ENCODE measurements around the gene DOCK1. TPM values are rescaled to one million over a fixed set of nuclear protein-coding genes. Genes with fewer than 3 reads are reported as not detected.

Gene DOCK1
- total RNA-seq, 1 donor from 2014 or later, result 52.7 TPM

DNA sequence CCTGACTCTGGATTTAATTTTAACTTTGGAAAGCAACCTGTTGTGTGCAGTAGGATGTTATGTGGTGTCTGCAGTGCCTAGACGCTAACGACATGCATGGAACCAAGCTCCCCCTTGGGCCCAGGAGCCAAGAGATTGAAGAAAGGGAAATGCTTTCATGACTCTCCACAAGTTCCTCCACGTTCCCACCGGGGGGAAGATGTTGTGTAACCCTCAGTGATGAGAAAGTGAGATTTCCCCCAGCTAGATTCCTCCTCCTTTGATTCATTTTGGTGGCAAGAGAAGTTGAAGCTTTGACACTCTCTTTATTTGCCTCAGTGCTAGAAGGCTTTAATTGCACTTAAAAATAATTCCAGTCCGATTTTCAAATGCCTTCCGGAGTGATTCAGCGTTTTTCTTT is 449.0 kb downstream of the DOCK1 start:
- no peaks in the 10 kb centered on the region for H3K27me3 ChIP-seq (ENCODE audit: control insufficient read depth in 3 of 3, insufficient read depth in 3 of 3, low read length in 3 of 3)
- H3K4me3 ChIP-seq (ENCODE audit: low read length in 3 of 3), result no peak overlapping the region
- H3K4me1 ChIP-seq (ENCODE audit: control insufficient read depth in 3 of 3, insufficient read depth in 3 of 3, low read length in 3 of 3), result no peaks in the 10 kb centered on the region
- H3K9ac ChIP-seq (ENCODE audit: low read depth in 1 of 3, low read length in 3 of 3), result no peak overlapping the region
- H3K36me3 ChIP-seq (ENCODE audit: control insufficient read depth in 3 of 3, insufficient read depth in 3 of 3, low read length in 3 of 3), result peaks cover 0 to 4% (median 0%) of the 10 kb centered on the region in 3 donors
- H3K27ac ChIP-seq (ENCODE audit: low read depth, low read length), result no peak overlapping the region
- no peaks in the 10 kb centered on the region for H3K9me3 ChIP-seq (ENCODE audit: control insufficient read depth in 3 of 3, low read length in 3 of 3)

DNA sequence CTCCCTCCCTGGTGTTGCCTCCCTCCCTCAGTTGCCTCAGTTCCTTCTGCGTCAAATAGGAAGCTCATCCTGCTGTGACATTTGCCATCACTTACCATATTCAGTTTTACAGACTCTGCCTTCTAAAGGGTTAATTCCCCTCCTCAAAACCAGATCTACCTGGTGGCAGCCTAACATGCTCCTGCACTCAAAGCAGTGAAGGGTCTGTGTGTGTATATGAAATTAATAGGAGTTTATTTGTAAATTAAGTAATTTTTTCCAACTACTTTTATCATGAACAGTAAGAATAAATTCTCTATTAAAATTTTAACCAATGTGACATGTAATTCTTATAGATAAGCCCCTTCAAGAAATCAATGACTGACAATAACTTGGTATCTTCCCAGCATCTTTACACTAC is 449.8 kb downstream of the DOCK1 start:
- H3K9ac ChIP-seq (ENCODE audit: low read depth in 1 of 3, low read length in 3 of 3), result no peak overlapping the region
- no peaks in the 10 kb centered on the region for H3K9me3 ChIP-seq (ENCODE audit: control insufficient read depth in 3 of 3, low read length in 3 of 3)
- no peaks in the 10 kb centered on the region for H3K27me3 ChIP-seq (ENCODE audit: control insufficient read depth in 3 of 3, insufficient read depth in 3 of 3, low read length in 3 of 3)
- no peaks in the 10 kb centered on the region for H3K4me1 ChIP-seq (ENCODE audit: control insufficient read depth in 3 of 3, insufficient read depth in 3 of 3, low read length in 3 of 3)
- no peak overlapping the region for H3K4me3 ChIP-seq (ENCODE audit: low read length in 3 of 3)
- H3K36me3 ChIP-seq (ENCODE audit: control insufficient read depth in 3 of 3, insufficient read depth in 3 of 3, low read length in 3 of 3), result peaks cover 0 to 4% (median 0%) of the 10 kb centered on the region in 3 donors
- H3K27ac ChIP-seq (ENCODE audit: low read depth, low read length), result no peak overlapping the region

DNA sequence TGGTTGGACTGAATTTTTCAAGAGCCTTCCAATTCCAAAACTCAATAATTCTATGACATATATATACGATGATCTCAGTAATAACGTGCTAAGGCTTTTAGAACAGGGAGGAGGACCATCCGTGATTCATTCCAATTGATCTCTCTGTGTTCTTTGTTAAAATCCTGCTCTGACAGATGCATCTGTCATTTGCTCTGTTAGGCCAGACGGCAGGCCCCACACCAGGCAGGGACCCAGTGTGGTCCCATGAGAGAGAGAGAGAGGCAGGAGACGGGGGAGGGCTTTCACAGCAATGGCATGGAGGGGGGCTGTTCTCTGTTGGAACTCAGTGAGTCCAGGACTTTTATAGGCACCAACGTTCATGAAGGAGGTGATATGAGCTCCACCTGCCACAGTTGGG is 451.1 kb downstream of the DOCK1 start:
- no peaks in the 10 kb centered on the region for H3K27me3 ChIP-seq (ENCODE audit: control insufficient read depth in 3 of 3, insufficient read depth in 3 of 3, low read length in 3 of 3)
- H3K4me1 ChIP-seq (ENCODE audit: control insufficient read depth in 3 of 3, insufficient read depth in 3 of 3, low read length in 3 of 3), result no peaks in the 10 kb centered on the region
- no peak overlapping the region for H3K9ac ChIP-seq (ENCODE audit: low read depth in 1 of 3, low read length in 3 of 3)
- peaks cover 0 to 4% (median 0%) of the 10 kb centered on the region in 3 donors for H3K36me3 ChIP-seq (ENCODE audit: control insufficient read depth in 3 of 3, insufficient read depth in 3 of 3, low read length in 3 of 3)
- H3K4me3 ChIP-seq (ENCODE audit: low read length in 3 of 3), result no peak overlapping the region
- H3K9me3 ChIP-seq (ENCODE audit: control insufficient read depth in 3 of 3, low read length in 3 of 3), result no peaks in the 10 kb centered on the region
- no peak overlapping the region for H3K27ac ChIP-seq (ENCODE audit: low read depth, low read length)

DNA sequence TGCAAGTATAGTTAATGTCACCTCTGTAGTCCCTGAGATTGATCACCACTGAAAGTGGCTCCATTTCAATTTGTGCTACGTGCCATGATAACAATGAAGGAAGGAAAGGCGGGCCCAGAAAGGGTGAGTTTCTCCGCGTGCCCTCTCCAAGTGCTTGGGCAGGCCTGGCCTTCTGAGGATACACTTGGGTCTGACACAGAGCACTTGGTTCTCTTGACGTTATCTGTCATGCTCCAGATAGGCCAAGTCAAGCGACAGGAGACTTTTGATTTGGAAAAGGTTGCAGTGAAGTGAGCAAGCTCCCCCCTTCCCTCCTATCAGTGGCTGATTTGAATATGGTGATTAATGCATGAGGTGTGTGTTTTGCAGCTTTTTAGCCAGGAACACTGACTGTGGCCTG is 452.0 kb downstream of the DOCK1 start:
- Histone ChIP-seq H3K4me3 (ENCODE audit: low read length in 3 of 3) (no peak overlapping the region), H3K36me3 (ENCODE audit: control insufficient read depth in 3 of 3, insufficient read depth in 3 of 3, low read length in 3 of 3) (peaks cover 0 to 4% (median 0%) of the 10 kb centered on the region in 3 donors), H3K27ac (ENCODE audit: low read depth, low read length) (no peak overlapping the region)

DNA sequence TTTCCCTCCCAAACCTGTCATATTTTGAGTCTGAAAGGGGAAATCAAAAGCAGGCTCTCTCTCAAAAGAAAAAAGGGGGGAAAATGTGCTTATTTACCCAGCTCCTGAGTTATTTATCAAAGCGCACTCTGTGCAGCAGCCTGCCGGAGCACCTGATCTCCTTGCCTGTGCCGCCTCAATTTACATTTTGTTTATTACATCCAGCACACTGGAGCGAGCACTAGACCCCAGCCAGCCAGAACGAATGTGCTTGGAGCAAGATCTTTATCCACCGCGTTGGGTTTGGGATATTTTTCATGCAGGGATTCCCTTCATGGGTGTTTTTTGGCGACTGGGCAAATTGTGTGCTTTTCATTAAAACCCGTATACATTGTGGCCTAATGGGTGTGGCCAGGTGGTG is 453.1 kb downstream of the DOCK1 start:
- Histone ChIP-seq H3K36me3 (ENCODE audit: control insufficient read depth in 3 of 3, insufficient read depth in 3 of 3, low read length in 3 of 3) (peaks cover 0 to 4% (median 4%) of the 10 kb centered on the region in 3 donors), H3K9me3 (ENCODE audit: control insufficient read depth in 3 of 3, low read length in 3 of 3) (no peaks in the 10 kb centered on the region), H3K27me3 (ENCODE audit: control insufficient read depth in 3 of 3, insufficient read depth in 3 of 3, low read length in 3 of 3) (no peaks in the 10 kb centered on the region), H3K9ac (ENCODE audit: low read depth in 1 of 3, low read length in 3 of 3) (no peak overlapping the region), H3K4me3 (ENCODE audit: low read length in 3 of 3) (no peak overlapping the region), H3K27ac (ENCODE audit: low read depth, low read length) (no peak overlapping the region), H3K4me1 (ENCODE audit: control insufficient read depth in 3 of 3, insufficient read depth in 3 of 3, low read length in 3 of 3) (no peaks in the 10 kb centered on the region)

More for the DNA sequence above, 452.0 kb downstream of the DOCK1 start:
- Histone ChIP-seq H3K27me3 (ENCODE audit: control insufficient read depth in 3 of 3, insufficient read depth in 3 of 3, low read length in 3 of 3) (no peaks in the 10 kb centered on the region), H3K9ac (ENCODE audit: low read depth in 1 of 3, low read length in 3 of 3) (no peak overlapping the region), H3K9me3 (ENCODE audit: control insufficient read depth in 3 of 3, low read length in 3 of 3) (no peaks in the 10 kb centered on the region), H3K4me1 (ENCODE audit: control insufficient read depth in 3 of 3, insufficient read depth in 3 of 3, low read length in 3 of 3) (no peaks in the 10 kb centered on the region)

DNA sequence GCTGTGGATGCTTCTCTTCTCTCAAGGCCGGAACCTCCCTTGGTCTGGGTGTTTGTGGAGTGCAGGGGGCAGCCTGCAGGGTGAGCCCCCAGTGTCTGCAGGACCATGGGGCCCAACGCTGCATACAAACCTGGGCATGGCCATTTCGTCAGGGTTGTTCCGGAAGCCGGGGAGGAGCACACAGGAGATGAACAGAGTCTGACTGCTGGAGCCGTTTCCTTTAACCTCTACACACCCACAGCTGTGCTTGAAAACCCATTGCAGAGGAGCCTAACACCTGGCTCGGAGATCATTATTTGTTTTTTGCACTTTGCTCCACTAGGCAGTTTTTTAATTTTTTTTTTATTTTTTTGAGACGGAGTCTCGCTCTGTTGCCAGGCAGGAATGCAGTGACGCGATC is 458.8 kb downstream of the DOCK1 start:
- Histone ChIP-seq H3K27ac (ENCODE audit: low read depth, low read length) (no peak overlapping the region), H3K36me3 (ENCODE audit: control insufficient read depth in 3 of 3, insufficient read depth in 3 of 3, low read length in 3 of 3) (peaks cover 2 to 4% (median 3%) of the 10 kb centered on the region in 3 donors), H3K9me3 (ENCODE audit: control insufficient read depth in 3 of 3, low read length in 3 of 3) (no peaks in the 10 kb centered on the region), H3K9ac (ENCODE audit: low read depth in 1 of 3, low read length in 3 of 3) (no peak overlapping the region), H3K4me3 (ENCODE audit: low read length in 3 of 3) (no peak overlapping the region), H3K27me3 (ENCODE audit: control insufficient read depth in 3 of 3, insufficient read depth in 3 of 3, low read length in 3 of 3) (no peaks in the 10 kb centered on the region), H3K4me1 (ENCODE audit: control insufficient read depth in 3 of 3, insufficient read depth in 3 of 3, low read length in 3 of 3) (no peaks in the 10 kb centered on the region)

DNA sequence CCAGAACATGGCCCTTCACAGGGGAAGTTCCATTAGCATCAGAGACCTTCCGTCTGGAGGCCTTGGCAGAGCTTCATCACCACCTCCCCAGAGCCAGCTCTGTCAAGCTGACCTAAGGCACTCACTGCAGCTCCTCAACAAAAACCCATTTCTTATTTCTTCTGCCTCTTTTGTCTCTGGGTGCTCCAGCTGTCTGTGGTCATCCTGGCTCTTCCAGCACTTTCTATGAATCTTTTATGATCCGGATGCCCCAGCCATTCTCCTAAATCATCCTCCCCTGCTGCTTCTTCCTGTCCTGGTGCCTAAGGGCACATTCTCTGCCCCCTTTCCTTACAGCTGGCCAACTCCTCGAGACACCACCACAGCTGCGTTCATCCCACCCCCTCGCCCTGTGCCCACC is 462.9 kb downstream of the DOCK1 start:
- H3K9me3 ChIP-seq (ENCODE audit: control insufficient read depth in 3 of 3, low read length in 3 of 3), result no peaks in the 10 kb centered on the region
- H3K36me3 ChIP-seq (ENCODE audit: control insufficient read depth in 3 of 3, insufficient read depth in 3 of 3, low read length in 3 of 3), result peaks cover 0 to 3% (median 2%) of the 10 kb centered on the region in 3 donors
- no peak overlapping the region for H3K4me3 ChIP-seq (ENCODE audit: low read length in 3 of 3)
- no peaks in the 10 kb centered on the region for H3K4me1 ChIP-seq (ENCODE audit: control insufficient read depth in 3 of 3, insufficient read depth in 3 of 3, low read length in 3 of 3)
- H3K27ac ChIP-seq (ENCODE audit: low read depth, low read length), result no peak overlapping the region
- no peak overlapping the region for H3K9ac ChIP-seq (ENCODE audit: low read depth in 1 of 3, low read length in 3 of 3)
- H3K27me3 ChIP-seq (ENCODE audit: control insufficient read depth in 3 of 3, insufficient read depth in 3 of 3, low read length in 3 of 3), result no peaks in the 10 kb centered on the region

DNA sequence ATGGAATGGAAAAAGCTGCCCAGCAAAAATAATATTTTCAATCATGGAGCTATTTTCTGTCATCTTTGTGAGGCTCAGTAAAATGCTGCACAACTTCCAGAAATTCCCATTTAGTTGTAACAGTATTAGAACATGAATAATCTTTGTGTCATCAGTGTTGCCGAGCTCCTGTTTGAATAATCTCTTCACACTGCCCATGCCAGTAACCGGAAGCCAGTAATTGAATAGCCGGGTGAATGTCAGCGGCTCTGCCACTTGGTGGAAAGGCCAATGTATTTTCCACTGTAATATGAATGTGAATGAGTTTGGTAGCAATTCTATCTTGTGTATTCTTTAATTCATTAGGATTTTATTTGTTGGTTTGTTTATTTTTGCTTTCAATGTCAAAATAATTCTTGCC is 463.7 kb downstream of the DOCK1 start:
- H3K9ac ChIP-seq (ENCODE audit: low read depth in 1 of 3, low read length in 3 of 3), result no peak overlapping the region
- no peaks in the 10 kb centered on the region for H3K9me3 ChIP-seq (ENCODE audit: control insufficient read depth in 3 of 3, low read length in 3 of 3)
- no peaks in the 10 kb centered on the region for H3K27me3 ChIP-seq (ENCODE audit: control insufficient read depth in 3 of 3, insufficient read depth in 3 of 3, low read length in 3 of 3)
- H3K4me1 ChIP-seq (ENCODE audit: control insufficient read depth in 3 of 3, insufficient read depth in 3 of 3, low read length in 3 of 3), result no peaks in the 10 kb centered on the region
- peaks cover 0 to 2% (median 1%) of the 10 kb centered on the region in 3 donors for H3K36me3 ChIP-seq (ENCODE audit: control insufficient read depth in 3 of 3, insufficient read depth in 3 of 3, low read length in 3 of 3)
- no peak overlapping the region for H3K27ac ChIP-seq (ENCODE audit: low read depth, low read length)
- H3K4me3 ChIP-seq (ENCODE audit: low read length in 3 of 3), result no peak overlapping the region

DNA sequence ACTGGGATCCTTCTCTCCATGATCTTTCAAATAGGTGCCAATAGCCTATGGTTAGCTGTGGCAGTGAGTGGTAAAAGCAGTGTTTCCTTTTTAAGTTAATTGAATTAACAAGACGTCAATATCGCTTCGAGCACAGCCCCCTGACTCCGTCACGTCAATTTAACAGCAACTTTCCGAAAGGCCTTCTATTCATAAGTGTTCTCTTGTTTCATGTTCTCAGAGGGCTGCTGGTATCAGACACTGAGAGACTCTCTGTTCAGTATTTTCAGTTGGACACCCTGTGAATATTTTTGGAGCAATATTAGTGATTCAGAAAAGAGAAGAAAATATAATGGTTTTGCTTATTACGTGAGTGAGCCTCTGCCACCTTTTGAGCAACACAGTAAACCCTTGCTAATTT is 465.4 kb downstream of the DOCK1 start:
- Histone ChIP-seq H3K4me3 (ENCODE audit: low read length in 3 of 3) (no peak overlapping the region), H3K4me1 (ENCODE audit: control insufficient read depth in 3 of 3, insufficient read depth in 3 of 3, low read length in 3 of 3) (no peaks in the 10 kb centered on the region), H3K9ac (ENCODE audit: low read depth in 1 of 3, low read length in 3 of 3) (no peak overlapping the region), H3K36me3 (ENCODE audit: control insufficient read depth in 3 of 3, insufficient read depth in 3 of 3, low read length in 3 of 3) (peaks cover 0 to 10% (median 9%) of the 10 kb centered on the region in 3 donors), H3K27me3 (ENCODE audit: control insufficient read depth in 3 of 3, insufficient read depth in 3 of 3, low read length in 3 of 3) (no peaks in the 10 kb centered on the region), H3K9me3 (ENCODE audit: control insufficient read depth in 3 of 3, low read length in 3 of 3) (no peaks in the 10 kb centered on the region), H3K27ac (ENCODE audit: low read depth, low read length) (no peak overlapping the region)

DNA sequence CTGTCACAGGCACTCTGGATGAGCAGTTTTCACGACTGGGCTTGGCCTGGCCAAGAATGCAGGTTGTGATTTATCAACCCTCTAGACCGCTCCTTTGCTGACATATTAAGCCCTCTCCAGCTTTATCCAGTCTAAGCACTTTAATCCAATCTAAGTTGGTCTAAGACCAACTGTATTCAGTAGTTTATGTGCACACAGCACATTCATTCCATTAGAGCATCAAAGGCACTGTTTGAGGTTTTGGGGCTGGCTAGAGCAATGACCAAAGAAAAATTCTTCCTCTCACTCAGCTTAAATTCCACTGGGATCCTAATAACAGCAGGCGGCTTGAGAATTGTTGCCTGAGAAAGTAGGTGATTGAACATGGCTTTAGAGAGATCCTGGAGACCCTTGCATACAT is 467.1 kb downstream of the DOCK1 start:
- Histone ChIP-seq H3K27ac (ENCODE audit: low read depth, low read length) (no peak overlapping the region), H3K36me3 (ENCODE audit: control insufficient read depth in 3 of 3, insufficient read depth in 3 of 3, low read length in 3 of 3) (peaks cover 0 to 10% (median 7%) of the 10 kb centered on the region in 3 donors)

More for the DNA sequence above, 467.1 kb downstream of the DOCK1 start:
- Histone ChIP-seq H3K27me3 (ENCODE audit: control insufficient read depth in 3 of 3, insufficient read depth in 3 of 3, low read length in 3 of 3) (no peaks in the 10 kb centered on the region), H3K9me3 (ENCODE audit: control insufficient read depth in 3 of 3, low read length in 3 of 3) (no peaks in the 10 kb centered on the region), H3K4me3 (ENCODE audit: low read length in 3 of 3) (no peak overlapping the region), H3K4me1 (ENCODE audit: control insufficient read depth in 3 of 3, insufficient read depth in 3 of 3, low read length in 3 of 3) (no peaks in the 10 kb centered on the region), H3K9ac (ENCODE audit: low read depth in 1 of 3, low read length in 3 of 3) (no peak overlapping the region)
